ENCODE data around the gene DPP10.

GRCh38 chr2:115848192-115848591 lies 1405.8 kb downstream of the DPP10 start:
- TF ChIP-seq, protein P1, sequence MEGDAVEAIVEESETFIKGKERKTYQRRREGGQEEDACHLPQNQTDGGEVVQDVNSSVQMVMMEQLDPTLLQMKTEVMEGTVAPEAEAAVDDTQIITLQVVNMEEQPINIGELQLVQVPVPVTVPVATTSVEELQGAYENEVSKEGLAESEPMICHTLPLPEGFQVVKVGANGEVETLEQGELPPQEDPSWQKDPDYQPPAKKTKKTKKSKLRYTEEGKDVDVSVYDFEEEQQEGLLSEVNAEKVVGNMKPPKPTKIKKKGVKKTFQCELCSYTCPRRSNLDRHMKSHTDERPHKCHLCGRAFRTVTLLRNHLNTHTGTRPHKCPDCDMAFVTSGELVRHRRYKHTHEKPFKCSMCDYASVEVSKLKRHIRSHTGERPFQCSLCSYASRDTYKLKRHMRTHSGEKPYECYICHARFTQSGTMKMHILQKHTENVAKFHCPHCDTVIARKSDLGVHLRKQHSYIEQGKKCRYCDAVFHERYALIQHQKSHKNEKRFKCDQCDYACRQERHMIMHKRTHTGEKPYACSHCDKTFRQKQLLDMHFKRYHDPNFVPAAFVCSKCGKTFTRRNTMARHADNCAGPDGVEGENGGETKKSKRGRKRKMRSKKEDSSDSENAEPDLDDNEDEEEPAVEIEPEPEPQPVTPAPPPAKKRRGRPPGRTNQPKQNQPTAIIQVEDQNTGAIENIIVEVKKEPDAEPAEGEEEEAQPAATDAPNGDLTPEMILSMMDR (IDR thresholded peaks at IDR 0.05): no peak
- TF ChIP-seq POLR2AphosphoS5 (IDR thresholded peaks at IDR 0.05) (no peak), POLR2A (IDR thresholded peaks at IDR 0.05; ENCODE audit: low read depth) (no peak), EP300 (IDR thresholded peaks at IDR 0.05) (no peak)

Measured in esophagus muscularis mucosa (tissue), 4 donors.